GM19239 (cell line): ENCODE results near the gene ACTN2.

ENCODE experiments used
- DNase-seq: peaks from one replicate; pipeline ENCODE4 v3.0.0; 2011; ENCODE audit warnings: low spot score; ENCODE audit not compliant: insufficient read length
- FAIRE-seq: peaks from 2 replicates; lab custom pipeline; 2011; peaks lifted over from hg19 to GRCh38; lab: Jason Lieb, UNC

The ACTN2 gene

DNA sequence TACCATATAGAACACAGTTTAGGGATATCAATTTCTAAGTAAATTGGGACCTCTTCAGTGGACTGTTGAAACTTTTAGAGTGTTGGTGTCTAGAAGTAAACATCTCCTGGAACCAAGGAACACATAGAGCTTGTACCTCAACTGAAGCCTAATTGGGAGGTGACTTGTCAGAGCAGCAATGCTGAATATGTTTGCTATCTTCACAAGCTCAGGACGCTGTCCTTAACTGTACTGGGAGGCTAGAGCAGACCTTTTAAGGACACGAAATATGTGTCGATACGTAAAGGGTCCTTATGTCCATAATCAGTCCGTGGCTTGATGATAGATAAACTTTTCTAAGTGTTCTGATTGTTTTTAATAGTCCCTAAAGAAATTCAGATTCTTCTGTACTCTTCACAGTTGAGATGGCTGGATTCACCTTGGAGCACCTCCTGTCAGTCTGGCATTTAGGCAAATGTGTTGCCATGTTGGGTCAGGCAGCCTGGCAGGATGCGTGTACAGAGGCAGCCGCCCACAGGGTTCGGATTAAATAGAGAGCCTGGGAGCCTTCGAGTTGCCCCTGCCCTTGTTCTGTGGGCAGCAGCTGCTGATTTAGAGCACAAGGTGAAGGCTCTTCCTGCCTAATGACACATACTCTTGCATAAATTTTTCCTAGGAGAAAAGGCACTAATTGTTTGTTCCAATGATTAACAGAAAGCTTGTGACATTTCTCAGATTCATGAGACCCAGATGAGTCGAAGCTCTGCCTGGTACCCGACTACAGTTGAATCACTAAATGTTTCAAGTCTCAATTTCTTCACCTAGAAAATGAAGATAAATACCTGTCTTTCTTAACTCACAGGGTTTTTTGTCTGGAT lies 3.6 kb downstream of the ACTN2 start:
- DNase-seq, result no peak
- FAIRE-seq, result no peak

DNA sequence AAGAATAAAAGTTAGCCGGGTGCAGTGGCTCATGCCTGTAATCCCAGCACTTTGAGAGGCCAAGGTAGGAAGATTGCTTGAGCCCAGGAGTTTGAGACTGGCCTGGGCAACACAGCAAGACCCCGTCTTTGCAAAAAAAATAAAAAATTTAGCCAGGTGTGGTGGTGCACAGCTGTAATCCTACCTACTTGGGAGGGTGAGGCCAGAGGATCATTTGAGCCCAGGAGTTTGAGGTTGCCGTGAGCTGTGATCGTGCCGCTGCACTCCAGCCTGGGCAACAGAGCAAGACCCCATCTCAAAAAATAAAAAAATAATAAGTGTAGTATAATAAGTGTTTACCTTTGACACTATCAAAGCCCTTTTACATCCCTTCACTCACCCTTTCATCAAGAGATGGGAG lies 5.0 kb downstream of the ACTN2 start:
- FAIRE-seq (no peak), DNase-seq (no peak)

DNA sequence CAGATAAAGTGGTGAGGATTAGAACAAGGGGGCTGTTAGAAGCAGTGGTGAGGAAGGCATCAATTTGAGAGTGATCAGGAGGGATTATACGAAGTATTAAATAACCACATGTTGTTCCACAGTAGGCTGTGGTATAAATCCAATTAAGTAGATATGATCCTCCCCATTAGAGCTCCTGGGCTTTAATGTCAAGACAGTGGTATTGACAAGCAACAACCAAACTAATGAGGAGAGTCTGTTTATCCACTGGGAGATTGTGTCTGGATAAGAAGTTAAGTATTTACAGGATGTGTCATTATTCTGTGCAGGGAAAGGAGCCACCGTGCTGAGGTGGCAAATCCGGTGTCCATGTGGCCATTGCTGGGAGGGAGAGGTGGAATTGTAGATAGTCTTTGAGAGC lies 5.8 kb downstream of the ACTN2 start:
- FAIRE-seq (no peak), DNase-seq (no peak)

DNA sequence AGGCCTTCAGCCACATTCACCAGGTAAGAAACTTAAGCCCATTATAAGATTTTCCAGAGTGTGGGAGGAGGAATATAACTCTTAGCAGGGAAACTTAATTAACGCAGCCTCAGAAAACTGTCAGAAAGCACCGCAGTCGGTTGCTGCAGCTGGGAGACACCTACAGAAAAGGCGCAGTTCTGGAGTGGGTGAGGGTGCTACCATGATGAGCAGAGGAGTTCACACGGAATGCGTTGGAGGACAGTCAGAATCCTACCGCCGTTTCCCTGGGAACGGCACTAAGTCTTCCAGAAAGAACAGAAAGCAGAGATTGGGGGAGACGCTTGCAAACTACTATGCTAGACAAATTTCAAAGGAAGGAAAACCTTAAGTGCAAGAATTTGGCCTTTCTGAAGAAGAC lies 6.4 kb downstream of the ACTN2 start:
- no peak for DNase-seq
- FAIRE-seq, result no peak

DNA sequence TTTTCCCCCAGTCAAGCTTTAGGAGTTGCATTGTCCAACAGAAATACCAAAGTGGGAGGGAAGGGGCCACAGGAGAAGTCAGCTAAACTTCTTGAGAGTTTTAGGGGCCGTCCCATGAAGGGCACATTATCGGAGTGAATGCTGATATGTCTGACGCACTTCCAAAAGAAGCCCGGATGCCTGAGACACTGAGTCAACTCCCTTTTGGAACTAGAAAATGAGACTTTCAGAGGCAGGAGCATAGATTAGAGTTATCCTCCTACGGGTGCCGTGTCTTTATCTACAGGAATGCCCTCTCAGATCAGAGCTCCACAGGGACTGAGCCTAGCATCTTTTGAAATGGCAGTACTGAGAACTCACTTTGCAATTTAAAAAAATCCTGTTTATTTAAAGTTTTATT lies 13.1 kb downstream of the ACTN2 start:
- FAIRE-seq, result no peak
- DNase-seq, result no peak

DNA sequence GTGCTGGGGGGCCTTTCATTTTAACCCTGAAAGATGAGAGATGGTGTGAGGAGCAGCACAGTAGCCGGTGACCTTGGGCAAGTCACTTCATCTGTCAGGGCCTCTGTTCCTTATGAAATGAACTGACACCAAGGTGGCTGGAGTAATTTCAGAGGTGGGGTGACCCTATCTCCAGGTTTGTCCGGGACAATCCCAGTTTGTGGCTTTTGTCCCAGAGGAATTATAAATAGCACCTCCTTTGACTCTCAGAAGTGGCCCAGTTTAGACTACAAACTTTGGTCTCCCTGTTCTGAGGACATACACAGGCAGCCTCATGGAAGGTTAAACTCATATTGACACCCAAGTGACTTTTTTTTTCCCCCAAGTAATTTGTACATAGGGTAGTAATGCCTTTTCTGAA lies 14.6 kb downstream of the ACTN2 start:
- FAIRE-seq, result no peak
- no peak for DNase-seq

DNA sequence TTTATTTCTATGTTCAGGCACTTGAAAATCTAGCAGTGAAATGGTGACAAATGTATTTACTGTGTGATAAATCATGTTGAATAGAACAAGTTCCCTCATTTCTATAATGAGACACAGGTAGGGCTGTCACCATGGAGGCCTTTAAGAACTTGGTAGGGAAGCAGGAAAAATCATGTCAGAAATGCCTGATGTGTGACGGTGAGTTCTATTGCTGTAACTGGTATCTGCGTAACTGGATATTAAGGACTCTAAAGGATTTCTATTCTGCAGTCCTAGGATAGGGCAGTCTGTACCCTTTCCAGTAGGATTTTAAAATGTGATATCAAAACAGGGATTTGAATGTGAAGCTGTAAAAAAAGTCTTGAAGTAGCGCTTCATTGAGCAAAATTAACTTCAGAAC lies 15.5 kb downstream of the ACTN2 start:
- DNase-seq, result no peak
- FAIRE-seq, result no peak

DNA sequence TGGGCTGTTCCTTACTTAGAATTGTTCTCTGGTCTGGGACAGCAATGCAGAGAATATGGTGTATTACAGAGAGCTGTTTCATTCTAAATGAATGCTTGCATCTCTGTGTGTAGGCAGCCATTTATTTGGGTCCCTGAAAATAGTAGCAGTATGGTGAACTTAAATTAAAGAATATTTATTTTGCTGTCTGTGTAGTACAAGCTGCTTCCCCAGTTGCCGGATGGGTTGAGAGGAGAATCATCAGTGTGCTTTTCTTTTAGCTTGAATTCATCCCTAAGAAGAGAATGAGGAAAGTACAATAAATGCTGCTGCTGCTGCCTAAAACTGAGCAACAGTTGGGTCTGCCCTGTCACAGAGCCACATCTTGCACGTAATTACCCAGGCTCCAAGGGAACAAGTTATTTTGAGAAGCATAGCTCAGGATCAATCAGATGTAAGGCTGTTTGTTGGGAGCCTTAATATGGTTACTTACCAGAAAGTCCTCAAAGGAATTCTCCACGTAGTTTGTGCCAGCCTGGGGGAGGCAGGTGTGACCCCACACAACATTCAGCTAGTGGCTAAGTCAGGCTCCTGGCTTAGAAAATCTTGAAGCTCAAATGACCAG lies 16.6 kb downstream of the ACTN2 start:
- FAIRE-seq (no peak), DNase-seq (no peak)

DNA sequence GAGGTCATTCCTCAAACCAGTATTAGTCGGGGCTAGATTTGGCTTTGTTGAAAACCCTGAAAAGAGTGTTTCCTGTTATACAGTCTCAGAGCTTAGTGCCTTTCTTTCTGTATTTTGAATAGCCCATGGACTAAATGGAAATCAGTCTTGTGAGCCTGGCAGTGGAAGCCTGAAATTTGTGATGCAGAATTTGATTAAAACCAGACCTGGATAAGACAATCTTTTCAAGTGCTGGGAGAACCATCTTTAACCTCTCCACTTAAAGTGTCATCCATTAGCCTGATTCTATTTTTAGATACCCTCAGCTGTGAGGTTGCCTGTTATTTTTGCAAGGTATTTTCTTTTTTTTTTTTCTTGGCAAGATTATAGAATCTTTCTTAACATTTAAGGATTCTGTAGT lies 19.5 kb downstream of the ACTN2 start:
- DNase-seq, result no peak
- no peak for FAIRE-seq

DNA sequence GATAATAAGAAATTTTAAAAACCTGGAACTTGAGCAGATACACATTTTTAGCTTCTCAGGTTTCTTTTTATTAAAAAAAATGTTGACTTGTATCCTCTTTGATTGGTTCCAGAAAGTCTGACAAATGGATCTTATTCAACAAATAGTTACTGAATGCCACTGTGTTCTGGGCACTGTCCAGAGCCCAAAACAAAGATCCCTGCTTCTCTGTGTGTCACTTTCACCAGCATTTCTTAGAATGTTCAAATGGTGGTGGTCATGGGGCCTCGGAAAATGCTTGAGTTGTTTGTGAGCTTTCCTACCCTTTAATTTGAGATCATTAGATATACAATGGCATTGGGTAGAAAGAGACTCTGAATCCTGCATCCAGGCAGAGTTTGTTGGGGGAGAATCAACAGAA lies 19.9 kb downstream of the ACTN2 start:
- FAIRE-seq (no peak), DNase-seq (no peak)

DNA sequence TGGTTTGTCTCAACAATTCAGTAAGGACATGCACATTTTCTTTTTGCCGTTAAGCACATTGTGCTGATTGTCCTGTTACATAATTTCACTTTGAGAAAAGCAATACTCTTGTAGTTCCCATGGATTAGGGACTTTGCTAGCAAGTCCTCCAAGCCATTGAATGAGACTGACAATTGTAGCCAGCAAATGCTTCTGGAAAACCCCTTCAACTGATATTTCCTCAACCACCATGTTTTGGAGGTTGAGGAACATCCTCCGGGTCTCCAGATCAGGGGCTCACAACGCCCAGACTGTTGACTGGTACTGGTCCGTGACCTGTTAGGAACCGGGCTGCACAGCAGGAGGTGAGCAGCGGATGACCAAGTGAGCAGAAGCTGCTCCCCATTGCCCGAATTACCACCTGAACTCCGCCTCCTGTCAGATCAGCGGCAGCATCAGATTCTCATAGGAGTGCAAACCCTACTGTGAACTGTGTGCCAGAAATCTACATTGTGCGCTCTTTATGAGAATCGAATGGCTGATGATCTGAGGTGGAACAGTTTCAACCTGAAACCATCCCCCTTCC lies 24.1 kb downstream of the ACTN2 start:
- DNase-seq, result no peak
- no peak for FAIRE-seq

DNA sequence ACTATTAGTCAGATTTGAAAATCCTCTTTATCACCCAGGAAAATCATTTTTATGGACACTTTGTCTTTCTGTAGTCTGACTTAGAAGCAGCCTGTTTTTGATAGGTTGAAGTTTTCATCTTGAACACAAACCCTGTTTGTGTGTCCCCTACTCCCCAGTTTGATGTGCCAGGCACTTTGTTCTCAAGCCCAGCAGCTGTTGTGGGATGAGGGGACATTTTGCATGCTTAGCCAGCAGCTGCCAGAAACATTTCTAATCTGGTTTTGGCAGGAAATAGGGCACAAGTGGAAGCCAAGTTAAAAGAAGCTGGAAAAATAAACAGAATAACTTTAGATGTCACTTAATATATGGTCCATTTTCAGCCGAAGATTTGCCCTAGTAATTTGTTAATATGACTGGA lies 29.9 kb downstream of the ACTN2 start:
- DNase-seq (no peak), FAIRE-seq (no peak)

DNA sequence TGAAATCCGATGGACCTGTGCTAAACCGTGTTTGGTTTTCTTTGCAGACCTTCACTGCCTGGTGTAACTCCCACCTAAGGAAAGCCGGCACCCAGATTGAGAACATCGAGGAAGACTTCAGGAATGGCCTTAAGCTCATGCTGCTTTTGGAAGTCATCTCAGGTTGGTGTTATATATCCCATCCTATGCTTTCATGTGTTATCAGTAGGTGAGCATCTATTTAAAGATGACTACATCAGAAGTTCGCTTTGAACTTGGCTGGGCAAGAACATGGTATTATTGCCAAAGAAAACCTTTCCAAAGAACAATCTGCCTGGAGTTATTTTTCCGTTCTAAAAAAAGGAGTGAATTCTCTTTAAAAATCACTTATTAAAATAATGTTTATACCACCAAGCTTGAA lies 31.5 kb downstream of the ACTN2 start:
- DNase-seq (no peak), FAIRE-seq (no peak)

DNA sequence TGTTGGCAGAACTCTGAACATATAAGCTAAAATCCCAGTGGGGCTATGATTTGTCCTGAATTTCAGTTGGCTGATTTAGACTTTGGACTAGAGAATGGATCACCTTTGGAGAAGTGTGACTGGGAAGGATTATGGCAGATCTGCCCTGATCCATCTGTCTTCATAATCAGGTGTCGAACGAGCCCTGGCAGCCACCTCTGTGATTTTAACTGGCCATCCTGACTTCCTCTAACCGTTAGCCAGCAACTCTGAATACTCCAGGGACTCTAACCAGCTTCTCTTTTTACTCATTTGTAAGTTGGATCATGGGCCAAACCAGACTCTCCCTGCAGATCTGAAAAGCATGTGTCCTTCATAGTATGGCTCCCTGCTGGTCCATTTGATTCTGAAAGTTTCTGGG lies 32.0 kb downstream of the ACTN2 start:
- DNase-seq (no peak), FAIRE-seq (no peak)

DNA sequence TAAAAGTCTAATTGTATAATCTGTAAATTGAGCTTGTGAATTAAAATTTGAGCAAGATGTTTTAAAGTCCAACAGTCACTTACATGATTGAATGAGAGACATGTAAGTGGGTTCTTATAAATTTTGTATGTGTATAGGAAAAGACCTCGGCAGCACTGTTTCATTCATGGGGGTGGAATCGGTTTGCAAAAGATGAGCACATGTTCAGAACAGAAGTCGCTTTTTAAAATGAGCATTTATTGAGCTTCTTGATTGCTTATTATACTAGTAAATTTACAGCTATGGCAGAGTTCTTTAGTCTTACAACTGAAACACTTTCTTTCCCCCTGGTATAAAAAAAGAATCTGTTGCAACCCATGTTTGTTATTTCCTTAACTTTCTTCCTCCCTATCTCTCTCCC lies 33.9 kb downstream of the ACTN2 start:
- DNase-seq (no peak), FAIRE-seq (no peak)

DNA sequence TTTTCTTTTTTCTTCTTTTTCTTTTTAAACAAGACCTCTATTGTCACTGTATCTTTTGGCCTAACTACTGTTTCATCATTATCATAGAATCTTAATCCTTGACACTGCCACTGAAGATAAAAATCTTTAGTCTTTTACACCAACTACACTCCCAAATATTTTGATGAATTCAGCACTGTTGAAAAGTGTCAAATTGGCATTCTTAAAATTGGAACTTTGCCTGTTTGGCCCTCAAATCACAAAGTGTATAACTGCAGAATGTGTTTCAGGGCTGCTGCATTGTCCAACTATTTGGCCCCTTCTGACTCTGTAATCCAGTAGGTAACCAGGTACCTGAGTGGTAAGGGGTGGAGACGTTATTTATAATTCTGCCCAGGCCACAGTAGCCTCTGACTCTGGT lies 34.3 kb downstream of the ACTN2 start:
- no peak for FAIRE-seq

DNA sequence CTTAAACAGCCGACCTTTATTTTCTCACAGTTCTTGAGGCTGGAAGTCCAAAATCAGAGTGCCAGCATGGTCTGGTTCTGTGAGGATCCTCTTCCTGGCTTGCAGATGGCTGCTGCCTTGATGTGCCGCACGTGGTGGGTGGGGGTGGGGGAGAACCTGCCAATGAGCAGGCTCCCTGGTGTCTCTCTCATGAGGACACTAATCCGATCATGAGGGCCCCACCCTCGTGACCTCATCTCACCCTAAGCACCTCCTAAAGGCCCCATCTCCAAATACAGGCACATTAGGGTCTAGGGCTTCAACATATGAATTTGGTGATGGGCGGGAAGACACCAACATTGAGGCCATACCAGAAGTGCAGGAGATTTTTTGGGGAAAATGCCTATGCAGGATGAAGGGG lies 37.8 kb downstream of the ACTN2 start:
- no peak for FAIRE-seq
- DNase-seq, result no peak

More for the DNA sequence above, 34.3 kb downstream of the ACTN2 start:
- no peak for DNase-seq

DNA sequence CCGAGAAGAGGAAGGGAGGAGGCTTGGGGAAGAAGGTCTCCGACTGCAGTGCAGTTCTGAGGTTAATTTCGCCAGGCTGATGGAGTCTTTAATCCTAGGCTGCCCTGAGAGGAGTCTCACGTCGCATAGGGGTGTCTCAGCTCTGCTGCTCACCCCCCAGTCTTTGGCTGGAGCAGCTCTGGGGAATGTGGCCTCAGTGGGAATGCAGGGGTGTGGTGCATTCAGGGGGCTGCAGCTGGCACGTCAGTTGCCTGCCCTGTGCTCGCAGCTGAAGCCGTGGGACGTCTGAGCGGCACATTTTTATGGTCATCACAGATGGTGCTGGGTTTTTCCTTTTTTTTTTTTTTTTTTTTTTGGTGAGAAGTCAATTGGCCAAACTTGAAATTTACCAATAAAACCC lies 38.2 kb downstream of the ACTN2 start:
- DNase-seq (no peak), FAIRE-seq (no peak)

DNA sequence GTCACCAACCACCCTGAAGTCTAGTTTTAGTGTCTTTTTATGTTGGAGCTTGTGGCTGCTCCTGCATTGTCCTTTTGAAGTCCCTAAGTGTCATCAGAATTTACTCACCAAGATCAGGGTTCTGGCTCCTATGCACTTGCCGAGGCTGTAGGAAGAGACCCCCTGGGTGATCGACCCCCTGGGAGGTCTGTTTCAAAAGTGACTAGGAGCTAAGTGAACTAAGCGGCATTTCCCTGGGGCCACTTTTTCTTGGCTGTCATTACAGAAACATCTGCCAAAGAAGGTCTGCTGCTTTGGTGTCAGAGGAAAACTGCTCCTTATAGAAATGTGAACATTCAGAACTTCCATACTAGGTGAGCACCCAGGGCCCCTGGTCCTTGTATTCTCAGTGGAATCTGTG lies 39.4 kb downstream of the ACTN2 start:
- no peak for DNase-seq
- no peak for FAIRE-seq

DNA sequence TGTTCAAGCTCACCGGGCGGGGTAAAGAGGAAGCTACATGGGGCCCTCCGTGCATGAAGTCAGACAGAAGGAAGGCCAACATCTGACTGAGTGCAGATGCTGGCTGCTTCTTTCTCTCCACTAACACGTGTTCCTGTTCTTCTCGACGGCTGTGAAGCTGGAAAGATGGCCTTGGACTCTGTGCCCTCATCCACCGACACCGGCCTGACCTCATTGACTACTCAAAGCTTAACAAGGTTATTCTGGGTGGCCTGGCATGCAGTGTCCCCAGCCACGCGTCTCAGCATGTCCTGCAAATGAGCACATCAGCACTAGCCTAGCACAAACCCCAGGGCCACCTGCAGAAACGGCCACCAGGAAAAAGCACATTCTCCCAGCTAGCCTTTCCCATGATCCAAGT lies 41.2 kb downstream of the ACTN2 start:
- no peak for DNase-seq
- FAIRE-seq, result no peak

DNA sequence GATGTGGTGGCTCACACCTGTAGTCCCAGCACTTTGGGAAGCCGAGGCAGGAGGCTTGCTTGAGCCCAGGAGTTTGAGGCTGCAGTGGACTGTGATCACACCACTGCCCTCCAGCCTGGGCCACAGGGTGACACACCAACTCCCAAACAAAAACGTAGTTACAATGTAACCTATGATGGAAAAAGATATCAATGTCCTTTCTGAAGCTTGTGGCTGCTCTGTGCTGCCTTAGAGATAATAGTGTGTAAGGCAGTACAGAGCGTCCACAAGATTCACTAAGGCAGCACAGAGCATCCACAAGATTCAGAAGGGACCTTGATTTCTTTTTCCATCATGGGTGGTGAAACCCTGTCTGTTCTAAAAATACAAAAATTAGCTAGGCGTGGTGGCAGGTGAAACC lies 42.5 kb downstream of the ACTN2 start:
- FAIRE-seq, result no peak
- no peak for DNase-seq

DNA sequence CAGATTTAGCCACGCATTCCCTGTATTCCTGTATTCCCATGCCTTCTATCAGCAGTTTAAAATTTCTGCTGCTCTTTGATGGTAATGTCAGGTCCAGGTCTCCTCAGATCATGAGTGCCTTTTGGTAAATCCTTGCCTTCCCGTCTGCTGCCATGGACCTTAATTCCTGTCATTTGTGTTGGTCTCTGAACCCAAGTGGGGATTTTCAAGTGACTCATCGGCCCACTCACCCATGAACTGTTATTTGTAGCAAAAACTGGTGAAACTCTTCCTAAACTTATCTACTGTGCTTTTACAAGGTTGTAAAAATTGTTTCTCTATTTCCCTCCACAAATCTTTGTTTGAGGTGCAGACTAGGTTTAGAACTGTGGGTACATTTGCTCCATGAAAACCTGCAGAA lies 47.4 kb downstream of the ACTN2 start:
- no peak for FAIRE-seq

More for the DNA sequence above, 47.4 kb downstream of the ACTN2 start:
- DNase-seq, result no peak
